HepG2 (cell line): ENCODE measurements around the gene LHB. TPM values are rescaled to one million over a fixed set of nuclear protein-coding genes. Genes with fewer than 3 reads are reported as not detected.
"Not testable (repeated sequence)": the region's sequence is repeated elsewhere in the genome, so short reads cannot be mapped to it uniquely, and the experiment has no call there.

Experiments used
- ATAC-seq: fragments of 200-7000 bp; cut with Tn5 transposase; 3 replicates; pipeline ENCODE4 v1.9.1; 2020; ENCODE audit warnings: mild to moderate bottlenecking, moderate library complexity
- BruUV-seq: library from RNA; stranded (reverse); fragments of 400-500 nt; replicated peaks from 2 replicates; lab custom pipeline; 2021; lab: Mats Ljungman, UMichigan
- CTCF ChIA-PET: fragments of 300-600 bp; formaldehyde crosslinking; extraction: SDS; loops from one replicate; lab custom pipeline; 2021; ENCODE audit warnings: low total read pairs, inconsistent platforms, low intra/inter-chr PET ratio; lab: Yijun Ruan, JAX
- POLR2A ChIA-PET: fragments of 350-600 bp; sonication (Branson Sonifier 250); formaldehyde crosslinking; loops from one replicate; lab custom pipeline; 2020; ENCODE audit warnings: antibody characterized with exemption, inconsistent platforms; lab: Yijun Ruan, JAX
- DNase-seq: peaks from one replicate; pipeline ENCODE4 v3.0.0-alpha.2; 2015; ENCODE audit warnings: low spot score
- FAIRE-seq: peaks from 3 replicates; lab custom pipeline; 2011; peaks lifted over from hg19 to GRCh38; lab: Jason Lieb, UNC
- H2AFZ ChIP-seq: one replicate; pipeline ENCODE4 v1.6.1; 2011; ENCODE audit warnings: low read length, inconsistent platforms
- H3K27ac ChIP-seq: fragments of 300-600 bp; 3 replicates; pipeline ENCODE4 v1.8.0; 2011; ENCODE audit warnings: mixed run types, mild to moderate bottlenecking, mixed read lengths, low read length, inconsistent platforms; ENCODE audit not compliant: insufficient read depth; ENCODE audit errors: extremely low read length
- H3K27me3 ChIP-seq, 2 experiments: fragments of 200-600 bp in 1 of 2; 2 replicates in 1 of 2; 3 replicates in 1 of 2; pipeline versions ENCODE4 v1.6.0 to v1.8.0; 2011; ENCODE audit warnings: low read length in 2 of 2, mild to moderate bottlenecking in 2 of 2, moderate library complexity in 2 of 2, inconsistent platforms in 1 of 2; ENCODE audit not compliant: insufficient read depth in 2 of 2, control insufficient read depth in 1 of 2
- H3K36me3 ChIP-seq, 2 experiments: fragments of 200-600 bp in 1 of 2; replicated peaks in 1 of 2; 2 replicates in 1 of 2; 3 replicates in 1 of 2; pipeline versions ENCODE4 v1.5.1 to v1.8.0; 2011; ENCODE audit warnings: low read length in 2 of 2, inconsistent platforms in 1 of 2; ENCODE audit not compliant: insufficient read depth in 2 of 2, control insufficient read depth in 1 of 2
- H3K4me1 ChIP-seq: 2 replicates; pipeline ENCODE4 v1.5.1; 2012; ENCODE audit warnings: low read length, inconsistent platforms; ENCODE audit not compliant: insufficient read depth
- H3K4me2 ChIP-seq: 2 replicates; pipeline ENCODE4 v1.6.0; 2011; ENCODE audit warnings: low read depth, low read length, inconsistent platforms
- H3K4me3 ChIP-seq, 3 experiments: fragments of 200-600 bp in 1 of 3; sonication (generic), shearing (Covaris generic) in 1 of 3; replicated peaks in 1 of 3; 2 replicates each; pipeline ENCODE4 v1.5.1; 2011 to 2016; ENCODE audit warnings: low read length in 3 of 3, inconsistent platforms in 2 of 3, low read depth in 2 of 3, mild to moderate bottlenecking in 2 of 3, control low read depth in 1 of 3, mixed read lengths in 1 of 3; ENCODE audit not compliant: insufficient read depth in 1 of 3
- H3K79me2 ChIP-seq: one replicate; pipeline ENCODE4 v1.6.1; 2011; ENCODE audit warnings: low read length, inconsistent platforms; ENCODE audit not compliant: insufficient read depth
- H3K9ac ChIP-seq: 2 replicates; pipeline ENCODE4 v1.6.0; 2011; ENCODE audit warnings: mild to moderate bottlenecking, low read depth, low read length, inconsistent platforms; ENCODE audit not compliant: insufficient read depth
- H3K9me3 ChIP-seq: 2 replicates; pipeline ENCODE4 v1.5.1; 2012; ENCODE audit warnings: mild to moderate bottlenecking, low read length
- H4K20me1 ChIP-seq: 2 replicates; pipeline ENCODE4 v1.6.0; 2011; ENCODE audit warnings: inconsistent platforms, mild to moderate bottlenecking, low read length, moderate library complexity; ENCODE audit not compliant: insufficient read depth
- ATF1 ChIP-seq: IDR thresholded peaks from 2 replicates; pipeline ENCODE4 v1.6.1; 2016; ENCODE audit warnings: mild to moderate bottlenecking, control low read depth
- CREM ChIP-seq, 2 experiments: sonication (generic) in 1 of 2; formaldehyde crosslinking in 1 of 2; IDR thresholded peaks; 2 replicates each; pipeline versions ENCODE4 v1.4.0 to v1.6.1; 2016 to 2020; ENCODE audit warnings: antibody characterized with exemption in 1 of 2, mild to moderate bottlenecking in 1 of 2, missing genetic modification reagents in 1 of 2
- NFYB ChIP-seq: sonication (generic); formaldehyde crosslinking; IDR thresholded peaks from 2 replicates; pipeline ENCODE4 v1.4.0; 2020; ENCODE audit warnings: missing genetic modification reagents
- NR2C2 ChIP-seq: sonication (generic); formaldehyde crosslinking; IDR thresholded peaks from 2 replicates; pipeline ENCODE4 v1.4.0; 2020; ENCODE audit warnings: missing genetic modification reagents, mild to moderate bottlenecking, moderate library complexity, borderline replicate concordance
- STAG1 ChIP-seq: sonication (generic); formaldehyde crosslinking; IDR thresholded peaks from 2 replicates; pipeline ENCODE4 v1.4.0; 2020; ENCODE audit warnings: missing genetic modification reagents
- WGBS: methylation state at CpG from one replicate; pipeline ENCODE4 v1.1.6; 2017; ENCODE audit warnings: low lambda C conversion rate; 5-methylcytosine and 5-hydroxymethylcytosine counted together
- in situ Hi-C: cut with HindIII; loops from 2 replicates; pipeline ENCODE4 v1.10.0; 2017; ENCODE audit warnings: low pct_unique_long_range_greater_than_20kb; ENCODE audit not compliant: extremely low pct_ligation_motif_present
- intact Hi-C: fragments of 100-400 bp; cut with micrococcal nuclease; formaldehyde crosslinking; loops from one replicate; pipeline ENCODE4 v1.10.0; 2022; ENCODE audit not compliant: unreplicated experiment
- polyA plus RNA-seq, 8 experiments: library from polyadenylated mRNA; depleted of rRNA in 3 of 8; stranded (reverse) in 7 of 8; unstranded in 1 of 8; fragments of >200 nt; fragmentation: Illumina TruSeq in 4 of 8; extraction: Trizol in 4 of 8; gene quantifications; 2 replicates each; pipeline versions ENCODE4 v1.2.1 to v1.2.3, GENCODE V29; 2011 to 2016; ENCODE audit warnings: low read depth in 4 of 8, missing spikeins in 1 of 8, mixed read lengths in 1 of 8; ENCODE audit not compliant: insufficient read depth in 1 of 8
- total RNA-seq, 5 experiments: library from RNA; depleted of rRNA; stranded (reverse); fragments of >200 nt; fragmentation: Illumina TruSeq; extraction: Trizol; gene quantifications; 2 replicates each; pipeline ENCODE4 v1.2.3, GENCODE V29; 2016; ENCODE audit warnings: low read depth in 1 of 5

Gene LHB
- total and polyA plus RNA-seq, 2 of the 13 experiments (the other 11 are each of a cell fraction or from before 2014, with no cell fraction given) = not detected

GRCh38 chr19:49031642-49032301 is 14.9 kb upstream of the LHB start, which contains the start of gene CGB2 (continued):
- TF ChIP-seq ATF1 (CRISPR knock-in tag) = 0 out of 2 replicates have a peak, but pooled peaks have one; percentile 40
- TF ChIP-seq STAG1 (CRISPR knock-in tag) = 0 out of 2 replicates have a peak, but pooled peaks have one; percentile 14
- TF ChIP-seq CREM (IDR thresholded peaks at IDR 0.05) = peak; percentile 47; the same call in 1 of the 2 replicates
- not testable (repeated sequence) for TF ChIP-seq CREM (CRISPR knock-in tag; IDR thresholded peaks at IDR 0.05)
- peak; percentile 20; the same call in 1 of the 2 replicates for TF ChIP-seq NR2C2 (CRISPR knock-in tag)
- TF ChIP-seq NFYB (CRISPR knock-in tag) = peak; percentile 77
- TF ChIP-seq, all 625 proteins: peak for 12; not testable (repeated sequence) for 613

- in situ Hi-C loops, H3K36me3 ChIP-seq, H3K4me2 ChIP-seq, H2AFZ ChIP-seq, DNase-seq, POLR2A ChIA-PET, CTCF ChIA-PET, intact Hi-C loops, H3K79me2 ChIP-seq, FAIRE-seq, H3K9me3 ChIP-seq, H3K4me3 ChIP-seq, ATAC-seq, H3K27me3 ChIP-seq, H3K27ac ChIP-seq, H3K4me1 ChIP-seq, BruUV-seq, H4K20me1 ChIP-seq, H3K9ac ChIP-seq: not testable (repeated sequence)
- 45% methylated on average over 4 of the region's 8 CpGs for WGBS
Measured at GRCh38 chr19:49030323-49030722, 13.4 kb upstream of the LHB start.

GRCh38 chr19:49029749-49030148 is 12.9 kb upstream of the LHB start:
- H3K27me3 ChIP-seq, H3K36me3 ChIP-seq, ATAC-seq, DNase-seq, H3K9me3 ChIP-seq, POLR2A ChIA-PET, H3K4me2 ChIP-seq, H3K4me1 ChIP-seq, FAIRE-seq, H3K4me3 ChIP-seq, H3K27ac ChIP-seq, intact Hi-C loops, H2AFZ ChIP-seq, H3K79me2 ChIP-seq, CTCF ChIA-PET, in situ Hi-C loops, H4K20me1 ChIP-seq, H3K9ac ChIP-seq, BruUV-seq: not testable (repeated sequence)
- 14% methylated on average over 2 of the region's 14 CpGs for WGBS

- CTCF ChIA-PET, BruUV-seq, POLR2A ChIA-PET, H3K4me1 ChIP-seq, H3K9me3 ChIP-seq, H3K27ac ChIP-seq, ATAC-seq, H2AFZ ChIP-seq, H3K36me3 ChIP-seq, H3K4me3 ChIP-seq, in situ Hi-C loops, H3K4me2 ChIP-seq, DNase-seq, H4K20me1 ChIP-seq, H3K27me3 ChIP-seq, FAIRE-seq, intact Hi-C loops, H3K9ac ChIP-seq, H3K79me2 ChIP-seq: not testable (repeated sequence)
- WGBS = 28% methylated on average over 6 of the region's 9 CpGs
Measured at GRCh38 chr19:49028686-49029085, 11.8 kb upstream of the LHB start.
